ENCODE measurements around the gene RAD23A. TPM values are rescaled to one million over a fixed set of nuclear protein-coding genes. Genes with fewer than 3 reads are reported as not detected.

RAD23A gene
- total RNA-seq, 4 donors from 2014 or later = 101 to 128 (median 105) TPM

- intact Hi-C loops (cut with DNase I; ENCODE audit: low total_unique reads) = loop anchor here (10.0 kb wide), 1 partner anchor 59 kb away; the partner anchor contains the start of genes DNASE2 and KLF1
- H3K4me3 ChIP-seq (ENCODE audit: low read depth, poor library complexity, severe bottlenecking) = no peak overlapping the region
- 78 to 80% methylated on average over 18 of the region's 18 CpGs for WGBS, 2 donors
- no peak for DNase-seq (ENCODE audit: low spot score in 2 of 2)
- no peak for TF ChIP-seq CTCF (IDR thresholded peaks at IDR 0.05)
- no peak for TF ChIP-seq POLR2A (IDR thresholded peaks at IDR 0.05)
Measured at GRCh38 chr19:12943437-12944044, 2.1 kb upstream of the RAD23A start.

DNA sequence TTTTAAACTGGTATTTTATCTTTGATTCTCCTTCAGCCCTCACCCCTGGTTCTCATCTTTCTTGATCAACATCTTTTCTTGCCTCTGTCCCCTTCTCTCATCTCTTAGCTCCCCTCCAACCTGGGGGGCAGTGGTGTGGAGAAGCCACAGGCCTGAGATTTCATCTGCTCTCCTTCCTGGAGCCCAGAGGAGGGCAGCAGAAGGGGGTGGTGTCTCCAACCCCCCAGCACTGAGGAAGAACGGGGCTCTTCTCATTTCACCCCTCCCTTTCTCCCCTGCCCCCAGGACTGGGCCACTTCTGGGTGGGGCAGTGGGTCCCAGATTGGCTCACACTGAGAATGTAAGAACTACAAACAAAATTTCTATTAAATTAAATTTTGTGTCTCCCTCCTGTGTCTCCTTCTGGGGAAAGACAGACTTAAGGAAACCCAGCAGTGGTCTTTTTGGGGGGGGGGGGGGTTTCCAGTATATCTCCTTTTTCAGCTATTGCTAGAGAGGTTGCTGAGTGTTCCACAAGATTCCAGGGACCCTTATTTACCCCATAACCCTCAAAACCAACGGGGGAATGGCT lies 1.5 kb upstream of the RAD23A start:
- WGBS, 2 donors = 47 to 69% methylated on average over 2 of the region's 2 CpGs
- no peak for DNase-seq (ENCODE audit: low spot score in 2 of 2)
- H3K4me3 ChIP-seq (ENCODE audit: low read depth, poor library complexity, severe bottlenecking) = no peak overlapping the region
- TF ChIP-seq POLR2A (IDR thresholded peaks at IDR 0.05) (no peak), CTCF (IDR thresholded peaks at IDR 0.05) (no peak)
- intact Hi-C loops (cut with DNase I; ENCODE audit: low total_unique reads) = loop anchor here (10.0 kb wide), 1 partner anchor 59 kb away; the partner anchor contains the start of genes DNASE2 and KLF1

DNA sequence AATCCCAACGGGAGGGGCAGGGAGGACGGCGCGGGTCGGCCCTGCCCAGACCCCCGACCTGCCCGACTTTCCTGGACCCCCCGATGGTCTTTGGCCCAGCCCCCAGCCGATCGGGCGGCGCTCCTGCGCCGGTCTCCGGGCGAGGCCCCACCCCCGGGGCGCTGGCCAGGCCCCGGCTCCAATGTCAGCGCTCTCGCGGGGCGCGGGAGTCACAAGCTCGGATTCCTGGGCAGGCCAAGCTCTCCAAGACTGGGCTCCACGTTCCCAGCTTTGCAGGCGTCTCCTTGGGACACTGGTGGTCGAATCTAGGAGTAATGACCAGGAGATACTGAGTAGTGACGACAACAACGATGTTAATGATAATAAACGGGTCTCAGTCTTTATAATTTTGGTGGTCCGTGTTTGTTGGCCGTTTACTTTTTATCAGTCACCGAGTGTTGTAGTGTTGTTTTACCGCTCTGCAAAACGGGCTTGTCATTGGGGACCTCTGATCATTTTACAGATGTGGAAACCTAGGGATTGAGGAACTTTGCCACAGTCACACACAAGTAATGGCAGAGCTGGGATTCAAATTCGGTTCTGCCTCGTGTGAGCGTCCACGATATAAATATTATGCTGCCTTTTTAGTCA lies 545 bp downstream of the RAD23A start:
- intact Hi-C loops (cut with DNase I; ENCODE audit: low total_unique reads) = loop anchor here (10.0 kb wide), 1 partner anchor 61 kb away; the partner anchor contains the start of genes DNASE2 and KLF1
- peak overlapping the region; percentile 44 for H3K4me3 ChIP-seq (ENCODE audit: low read depth, poor library complexity, severe bottlenecking)
- TF ChIP-seq CTCF (IDR thresholded peaks at IDR 0.05) = no peak
- TF ChIP-seq POLR2A (IDR thresholded peaks at IDR 0.05) = no peak
- DNase-seq (ENCODE audit: low spot score in 2 of 2) = peak in 1 of 2 donors; percentile 90
- WGBS, 2 donors = 1% methylated on average over 14 to 25 of the region's 40 CpGs

- DNase-seq (ENCODE audit: low spot score in 2 of 2) = no peak
- TF ChIP-seq POLR2A (IDR thresholded peaks at IDR 0.05) = no peak
- TF ChIP-seq CTCF (IDR thresholded peaks at IDR 0.05) = no peak
- intact Hi-C loops (cut with DNase I; ENCODE audit: low total_unique reads) = loop anchor here (10.0 kb wide), 1 partner anchor 62 kb away; the partner anchor contains the start of genes DNASE2 and KLF1
- 58 to 62% methylated on average over 14 of the region's 14 CpGs for WGBS, 2 donors
- H3K4me3 ChIP-seq (ENCODE audit: low read depth, poor library complexity, severe bottlenecking) = no peak overlapping the region
Measured at GRCh38 chr19:12946731-12947496, 1.3 kb downstream of the RAD23A start.

DNA sequence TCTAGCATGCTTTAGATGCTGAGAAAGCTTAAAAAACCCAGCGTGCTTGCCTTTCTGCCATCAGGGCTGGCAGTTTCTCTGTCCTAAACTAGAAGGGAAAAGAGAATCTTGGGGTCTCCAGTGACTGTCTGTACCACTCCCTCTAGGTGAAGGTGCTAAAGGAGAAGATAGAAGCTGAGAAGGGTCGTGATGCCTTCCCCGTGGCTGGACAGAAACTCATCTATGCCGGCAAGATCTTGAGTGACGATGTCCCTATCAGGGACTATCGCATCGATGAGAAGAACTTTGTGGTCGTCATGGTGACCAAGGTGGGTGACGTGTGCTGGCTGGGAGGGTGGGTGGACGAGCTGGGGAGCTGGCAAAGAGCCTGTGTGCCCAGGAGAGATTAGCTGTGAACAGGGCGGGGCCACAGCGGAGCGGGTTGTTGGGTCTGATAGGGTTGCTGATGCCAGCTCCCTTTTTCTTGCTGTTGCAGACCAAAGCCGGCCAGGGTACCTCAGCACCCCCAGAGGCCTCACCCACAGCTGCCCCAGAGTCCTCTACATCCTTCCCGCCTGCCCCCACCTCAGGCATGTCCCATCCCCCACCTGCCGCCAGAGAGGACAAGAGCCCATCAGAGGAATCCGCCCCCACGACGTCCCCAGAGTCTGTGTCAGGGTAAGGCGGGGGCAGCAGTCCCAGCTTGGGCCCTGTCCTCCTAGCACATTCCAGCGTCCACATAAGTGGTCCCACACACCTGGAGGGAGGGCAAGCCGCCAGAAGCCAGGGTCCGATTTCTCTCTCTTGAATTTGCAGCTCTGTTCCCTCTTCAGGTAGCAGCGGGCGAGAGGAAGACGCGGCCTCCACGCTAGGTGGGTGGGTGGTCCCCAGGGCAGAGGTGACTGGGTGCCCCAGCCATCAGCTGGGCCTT lies 2.3 kb downstream of the RAD23A start:
- 82 to 87% methylated on average over 26 to 27 of the region's 28 CpGs for WGBS, 2 donors
- H3K4me3 ChIP-seq (ENCODE audit: low read depth, poor library complexity, severe bottlenecking) = no peak overlapping the region
- intact Hi-C loops (cut with DNase I; ENCODE audit: low total_unique reads) = loop anchor here (10.0 kb wide), 1 partner anchor 63 kb away; the partner anchor contains the start of genes DNASE2 and KLF1
- no peak for DNase-seq (ENCODE audit: low spot score in 2 of 2)
- no peak for TF ChIP-seq CTCF (IDR thresholded peaks at IDR 0.05)
- TF ChIP-seq POLR2A (IDR thresholded peaks at IDR 0.05) = no peak
